ENCODE data around the gene SORCS3. TPM values are rescaled to one million over a fixed set of nuclear protein-coding genes. Genes with fewer than 3 reads are reported as not detected.

SORCS3 gene
- total RNA-seq, 1 donor from 2014 or later, result not detected

GRCh38 chr10:105102977-105103376 is 461.9 kb downstream of the SORCS3 start:
- intact Hi-C loops (cut with DNase I), result no loop called here
- no peak for DNase-seq
- no peaks in the 10 kb centered on the region for H3K4me1 ChIP-seq
- no peak for ATAC-seq
- no peaks in the 10 kb centered on the region for H3K9me3 ChIP-seq
- no peak for TF ChIP-seq CTCF (IDR thresholded peaks at IDR 0.05)
- H3K27ac ChIP-seq, result no peak overlapping the region
- H3K4me3 ChIP-seq, result no peak overlapping the region
- H3K27me3 ChIP-seq (ENCODE audit: low read depth), result no peaks in the 10 kb centered on the region
- H3K36me3 ChIP-seq, result no peaks in the 10 kb centered on the region

- H3K4me3 ChIP-seq, result no peak overlapping the region
- no peak for TF ChIP-seq CTCF (IDR thresholded peaks at IDR 0.05)
- no peaks in the 10 kb centered on the region for H3K4me1 ChIP-seq
- no peaks in the 10 kb centered on the region for H3K27me3 ChIP-seq (ENCODE audit: low read depth)
- intact Hi-C loops (cut with DNase I), result no loop called here
- no peaks in the 10 kb centered on the region for H3K36me3 ChIP-seq
- no peaks in the 10 kb centered on the region for H3K9me3 ChIP-seq
- no peak for DNase-seq
- H3K27ac ChIP-seq, result no peak overlapping the region
- ATAC-seq, result no peak
These were observed 463.2 kb downstream of the SORCS3 start for GRCh38 chr10:105104297-105104696.

GRCh38 chr10:105109164-105109563 is 468.1 kb downstream of the SORCS3 start:
- H3K4me1 ChIP-seq, result no peaks in the 10 kb centered on the region
- intact Hi-C loops (cut with DNase I), result no loop called here
- no peak for TF ChIP-seq CTCF (IDR thresholded peaks at IDR 0.05)
- H3K9me3 ChIP-seq, result no peaks in the 10 kb centered on the region
- H3K36me3 ChIP-seq, result no peaks in the 10 kb centered on the region
- H3K27me3 ChIP-seq (ENCODE audit: low read depth), result no peaks in the 10 kb centered on the region
- DNase-seq (no peak), ATAC-seq (no peak)
- no peak overlapping the region for H3K4me3 ChIP-seq
- H3K27ac ChIP-seq, result no peak overlapping the region

GRCh38 chr10:105112862-105113261 is 471.8 kb downstream of the SORCS3 start:
- no peak for ATAC-seq
- TF ChIP-seq CTCF (IDR thresholded peaks at IDR 0.05), result no peak
- H3K4me3 ChIP-seq, result no peak overlapping the region
- H3K36me3 ChIP-seq, result no peaks in the 10 kb centered on the region
- no peaks in the 10 kb centered on the region for H3K27me3 ChIP-seq (ENCODE audit: low read depth)
- H3K27ac ChIP-seq, result no peak overlapping the region
- intact Hi-C loops (cut with DNase I), result no loop called here
- no peaks in the 10 kb centered on the region for H3K9me3 ChIP-seq
- no peaks in the 10 kb centered on the region for H3K4me1 ChIP-seq
- DNase-seq, result no peak

GRCh38 chr10:105113666-105114065 is 472.6 kb downstream of the SORCS3 start:
- ATAC-seq, result no peak
- Histone ChIP-seq H3K27me3 (ENCODE audit: low read depth) (no peaks in the 10 kb centered on the region), H3K36me3 (no peaks in the 10 kb centered on the region), H3K4me3 (no peak overlapping the region), H3K4me1 (no peaks in the 10 kb centered on the region), H3K9me3 (no peaks in the 10 kb centered on the region), H3K27ac (no peak overlapping the region)
- no peak for DNase-seq
- TF ChIP-seq CTCF (IDR thresholded peaks at IDR 0.05), result no peak
- intact Hi-C loops (cut with DNase I), result no loop called here

GRCh38 chr10:105121743-105122142 is 480.7 kb downstream of the SORCS3 start:
- Histone ChIP-seq H3K36me3 (no peaks in the 10 kb centered on the region), H3K9me3 (no peaks in the 10 kb centered on the region), H3K4me3 (no peak overlapping the region), H3K27me3 (ENCODE audit: low read depth) (no peaks in the 10 kb centered on the region), H3K4me1 (no peaks in the 10 kb centered on the region), H3K27ac (no peak overlapping the region)
- no peak for TF ChIP-seq CTCF (IDR thresholded peaks at IDR 0.05)
- ATAC-seq (no peak), DNase-seq (no peak)
- intact Hi-C loops (cut with DNase I), result no loop called here

All from lower lobe of right lung (tissue), 2 donors.